Lower lobe of right lung (tissue), 2 donors: Measurements from ENCODE around the gene PLK2. TPM values are rescaled to one million over a fixed set of nuclear protein-coding genes. Genes with fewer than 3 reads are reported as not detected.

Experiments
- ATAC-seq, 2 donors: fragments of 200-7000 bp; cut with Tn5 transposase; one replicate each; pipeline ENCODE4 v1.9.1; 2020 to 2022; ENCODE audit warnings: mild to moderate bottlenecking in 2 of 2, moderate library complexity in 2 of 2
- DNase-seq: peaks from one replicate; pipeline ENCODE4 v3.0.0-alpha.2; 2020
- H3K27ac ChIP-seq: fragments of 200-600 bp; one replicate; pipeline ENCODE4 v1.8.0; 2022
- H3K27me3 ChIP-seq: fragments of 200-600 bp; one replicate; pipeline ENCODE4 v1.8.0; 2022; ENCODE audit warnings: low read depth
- H3K36me3 ChIP-seq: fragments of 200-600 bp; one replicate; pipeline ENCODE4 v1.8.0; 2022; ENCODE audit warnings: mild to moderate bottlenecking
- H3K4me1 ChIP-seq: fragments of 200-600 bp; one replicate; pipeline ENCODE4 v1.8.0; 2022
- H3K4me3 ChIP-seq: fragments of 200-600 bp; one replicate; pipeline ENCODE4 v1.8.0; 2022; ENCODE audit warnings: mild to moderate bottlenecking
- H3K9me3 ChIP-seq: fragments of 200-600 bp; one replicate; pipeline ENCODE4 v1.8.0; 2022
- CTCF ChIP-seq: fragments of 200-600 bp; IDR thresholded peaks from one replicate; pipeline ENCODE4 v1.8.0; 2022; ENCODE audit warnings: antibody characterized with exemption, mild to moderate bottlenecking
- intact Hi-C: fragments of 100-400 bp; cut with DNase I; formaldehyde crosslinking; loops from one replicate; pipeline ENCODE4 v1.11.0; 2022
- total RNA-seq: library from RNA; stranded (reverse); fragmentation: NEBNext Ultra II Directional; extraction: Animal tissue kit (Norgen Biotek cat#: 25700); gene quantifications from one replicate; pipeline ENCODE4 v1.2.1, GENCODE V29; 2021
- donor health status: DM: no; HTN: yes; CAD: no; lungs with severe emphysema.

The PLK2 gene
- total RNA-seq, 1 donor from 2014 or later = 37.5 TPM

- intact Hi-C loops = no loop called here
- Histone ChIP-seq H3K4me3 (no peak overlapping the region), H3K36me3 (no peaks in the 10 kb centered on the region), H3K27ac (no peak overlapping the region), H3K27me3 (no peaks in the 10 kb centered on the region), H3K4me1 (peaks cover 16% of the 10 kb centered on the region), H3K9me3 (no peaks in the 10 kb centered on the region)
- DNase-seq = no peak
- no peak for ATAC-seq
- TF ChIP-seq CTCF = no peak
Measured at GRCh38 chr5:58503390-58504046, 43.6 kb upstream of the PLK2 start.

GRCh38 chr5:58501778-58502417 is 42.0 kb upstream of the PLK2 start:
- DNase-seq = no peak
- H3K27me3 ChIP-seq = no peaks in the 10 kb centered on the region
- H3K27ac ChIP-seq = no peak overlapping the region
- no peaks in the 10 kb centered on the region for H3K9me3 ChIP-seq
- H3K36me3 ChIP-seq = no peaks in the 10 kb centered on the region
- intact Hi-C loops = no loop called here
- ATAC-seq = no peak
- no peak overlapping the region for H3K4me3 ChIP-seq
- H3K4me1 ChIP-seq = peaks cover 16% of the 10 kb centered on the region
- no peak for TF ChIP-seq CTCF

- Histone ChIP-seq H3K27ac (no peak overlapping the region), H3K9me3 (no peaks in the 10 kb centered on the region), H3K36me3 (no peaks in the 10 kb centered on the region), H3K27me3 (no peaks in the 10 kb centered on the region), H3K4me1 (peaks cover 6% of the 10 kb centered on the region), H3K4me3 (no peak overlapping the region)
- DNase-seq = no peak
- intact Hi-C loops = loop anchor here (10.0 kb wide), 1 partner anchor 355 kb away; no protein-coding TSS in a partner anchor
- ATAC-seq = peak in 1 of 2 donors; percentile 44
- no peak for TF ChIP-seq CTCF
Measured at GRCh38 chr5:58499941-58500340, 40.1 kb upstream of the PLK2 start.

GRCh38 chr5:58499231-58499630 is 39.3 kb upstream of the PLK2 start:
- Histone ChIP-seq H3K27me3 (no peaks in the 10 kb centered on the region), H3K4me1 (peaks cover 3% of the 10 kb centered on the region), H3K27ac (no peak overlapping the region), H3K36me3 (no peaks in the 10 kb centered on the region), H3K4me3 (no peak overlapping the region), H3K9me3 (no peaks in the 10 kb centered on the region)
- intact Hi-C loops = loop anchor here (10.0 kb wide), 1 partner anchor 356 kb away; no protein-coding TSS in a partner anchor
- TF ChIP-seq CTCF = no peak
- DNase-seq (no peak), ATAC-seq (no peak)

GRCh38 chr5:58498340-58498942 is 38.6 kb upstream of the PLK2 start:
- Histone ChIP-seq H3K27ac (no peak overlapping the region), H3K36me3 (no peaks in the 10 kb centered on the region), H3K4me1 (peaks cover 3% of the 10 kb centered on the region), H3K27me3 (no peaks in the 10 kb centered on the region), H3K9me3 (no peaks in the 10 kb centered on the region), H3K4me3 (no peak overlapping the region)
- peak in 1 of 2 donors; percentile 66 for ATAC-seq
- TF ChIP-seq CTCF = peak; percentile 70
- DNase-seq = no peak
- intact Hi-C loops = loop anchor here (10.0 kb wide), 1 partner anchor 356 kb away; no protein-coding TSS in a partner anchor
